ENCODE measurements around the gene RAP1GDS1. TPM values are rescaled to one million over a fixed set of nuclear protein-coding genes. Genes with fewer than 3 reads are reported as not detected.
A peak's percentile ranks its signal among the peaks of the same experiment; 100 is the strongest.
"Not testable (repeated sequence)": the region's sequence is repeated elsewhere in the genome, so short reads cannot be mapped to it uniquely, and the experiment has no call there.

Gene RAP1GDS1
- total RNA-seq, 1 donor = 44.4 TPM

GRCh38 chr4:98466868-98467599 is 205.8 kb downstream of the RAP1GDS1 start:
- no peaks in the 10 kb centered on the region for H3K27me3 ChIP-seq (ENCODE audit: insufficient read depth, low read length)
- no peaks in the 10 kb centered on the region for H3K9me3 ChIP-seq (ENCODE audit: low read depth, low read length)
- peaks cover 18% of the 10 kb centered on the region for H3K4me1 ChIP-seq (ENCODE audit: insufficient read depth, low read length)
- no peak overlapping the region for H3K4me3 ChIP-seq (ENCODE audit: low read length)

GRCh38 chr4:98467627-98468072 is 206.5 kb downstream of the RAP1GDS1 start:
- no peaks in the 10 kb centered on the region for H3K27me3 ChIP-seq (ENCODE audit: insufficient read depth, low read length)
- H3K9me3 ChIP-seq (ENCODE audit: low read depth, low read length) = no peaks in the 10 kb centered on the region
- peak overlapping the region; percentile 7 for H3K4me3 ChIP-seq (ENCODE audit: low read length)
- peaks cover 18% of the 10 kb centered on the region for H3K4me1 ChIP-seq (ENCODE audit: insufficient read depth, low read length)

GRCh38 chr4:98468709-98469108 is 207.5 kb downstream of the RAP1GDS1 start:
- Histone ChIP-seq H3K4me3 (ENCODE audit: low read length) (no peak overlapping the region), H3K27me3 (ENCODE audit: insufficient read depth, low read length) (no peaks in the 10 kb centered on the region), H3K4me1 (ENCODE audit: insufficient read depth, low read length) (peaks cover 18% of the 10 kb centered on the region), H3K9me3 (ENCODE audit: low read depth, low read length) (no peaks in the 10 kb centered on the region)

GRCh38 chr4:98469771-98470170 is 208.6 kb downstream of the RAP1GDS1 start:
- Histone ChIP-seq H3K9me3 (ENCODE audit: low read depth, low read length) (no peaks in the 10 kb centered on the region), H3K4me1 (ENCODE audit: insufficient read depth, low read length) (peaks cover 18% of the 10 kb centered on the region), H3K4me3 (ENCODE audit: low read length) (no peak overlapping the region)

DNA sequence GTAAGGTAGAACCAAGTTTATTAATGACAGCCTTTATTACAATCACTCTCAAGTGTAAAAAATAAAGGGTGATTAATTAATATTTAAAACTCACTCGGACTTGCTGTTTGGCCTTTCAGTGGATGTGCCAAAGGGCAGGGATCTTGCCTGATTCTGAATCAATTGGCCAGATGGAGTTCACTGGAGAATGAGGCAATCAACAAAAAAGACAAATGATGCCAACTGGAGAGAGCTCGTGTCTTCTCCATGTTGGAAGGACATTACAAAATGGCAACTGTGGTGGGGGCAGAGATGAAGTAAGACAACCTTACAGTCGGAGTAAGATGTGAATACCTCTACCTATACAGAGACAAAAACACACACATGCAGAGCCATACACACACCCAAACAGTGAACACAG is 209.2 kb downstream of the RAP1GDS1 start:
- H3K4me1 ChIP-seq (ENCODE audit: insufficient read depth, low read length) = peaks cover 18% of the 10 kb centered on the region
- no peaks in the 10 kb centered on the region for H3K27me3 ChIP-seq (ENCODE audit: insufficient read depth, low read length)
- no peaks in the 10 kb centered on the region for H3K9me3 ChIP-seq (ENCODE audit: low read depth, low read length)

More at GRCh38 chr4:98469771-98470170, 208.6 kb downstream of the RAP1GDS1 start:
- no peaks in the 10 kb centered on the region for H3K27me3 ChIP-seq (ENCODE audit: insufficient read depth, low read length)

DNA sequence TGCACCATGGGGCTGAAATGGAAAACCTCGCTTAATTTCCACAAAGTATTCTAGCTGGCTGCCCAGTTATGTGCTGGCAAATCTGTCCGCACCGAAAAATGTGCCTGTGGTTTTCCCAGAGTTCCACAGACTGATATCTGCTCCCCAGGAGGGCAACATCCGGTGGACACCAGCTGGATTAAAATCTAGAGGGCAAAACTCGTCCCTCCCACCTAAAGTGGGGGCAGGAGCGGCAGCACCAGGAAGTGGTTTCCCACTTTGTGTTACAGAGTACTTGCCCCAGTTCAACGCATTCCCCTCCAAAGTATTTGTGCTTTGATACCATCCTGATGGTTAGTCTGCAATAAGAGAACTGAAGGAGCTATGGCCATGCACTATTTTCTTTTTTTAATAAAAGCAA is 209.6 kb downstream of the RAP1GDS1 start:
- Histone ChIP-seq H3K4me3 (ENCODE audit: low read length) (no peak overlapping the region), H3K27me3 (ENCODE audit: insufficient read depth, low read length) (no peaks in the 10 kb centered on the region), H3K9me3 (ENCODE audit: low read depth, low read length) (no peaks in the 10 kb centered on the region), H3K4me1 (ENCODE audit: insufficient read depth, low read length) (peaks cover 18% of the 10 kb centered on the region)

More for the DNA sequence above, 209.2 kb downstream of the RAP1GDS1 start:
- H3K4me3 ChIP-seq (ENCODE audit: low read length) = no peak overlapping the region

- H3K4me3 ChIP-seq (ENCODE audit: low read length) = no peak overlapping the region
- no peaks in the 10 kb centered on the region for H3K9me3 ChIP-seq (ENCODE audit: low read depth, low read length)
- H3K4me1 ChIP-seq (ENCODE audit: insufficient read depth, low read length) = peaks cover 11% of the 10 kb centered on the region
- H3K27me3 ChIP-seq (ENCODE audit: insufficient read depth, low read length) = no peaks in the 10 kb centered on the region
These were observed 211.9 kb downstream of the RAP1GDS1 start for GRCh38 chr4:98473046-98473445.

DNA sequence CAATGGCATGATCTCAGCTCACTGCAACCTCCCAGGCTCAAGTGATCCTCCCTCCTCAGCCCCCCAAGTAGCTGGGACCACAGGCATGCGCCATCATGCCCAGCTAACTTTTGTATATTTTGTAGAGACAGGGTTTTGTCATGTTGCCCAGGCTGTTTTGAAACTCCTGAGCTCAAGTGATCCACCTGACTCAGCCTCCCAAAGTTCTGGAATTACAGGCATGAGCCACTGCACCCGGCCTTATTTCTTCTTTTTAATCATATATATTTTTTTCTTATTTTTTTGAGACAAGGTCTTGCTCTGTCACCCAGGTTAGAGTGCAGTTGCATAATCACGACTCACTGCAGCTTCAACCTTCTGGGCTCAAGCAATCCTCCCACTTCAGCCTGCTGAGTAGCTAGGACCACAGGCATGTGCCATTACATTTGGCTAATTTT is 213.2 kb downstream of the RAP1GDS1 start:
- peaks cover 9% of the 10 kb centered on the region for H3K4me1 ChIP-seq (ENCODE audit: insufficient read depth, low read length)
- H3K9me3 ChIP-seq (ENCODE audit: low read depth, low read length) = no peaks in the 10 kb centered on the region
- no peaks in the 10 kb centered on the region for H3K27me3 ChIP-seq (ENCODE audit: insufficient read depth, low read length)
- H3K4me3 ChIP-seq (ENCODE audit: low read length) = no peak overlapping the region

GRCh38 chr4:98476891-98477290 is 215.7 kb downstream of the RAP1GDS1 start:
- no peaks in the 10 kb centered on the region for H3K9me3 ChIP-seq (ENCODE audit: low read depth, low read length)
- H3K27me3 ChIP-seq (ENCODE audit: insufficient read depth, low read length) = no peaks in the 10 kb centered on the region
- no peaks in the 10 kb centered on the region for H3K4me1 ChIP-seq (ENCODE audit: insufficient read depth, low read length)
- no peak overlapping the region for H3K4me3 ChIP-seq (ENCODE audit: low read length)

DNA sequence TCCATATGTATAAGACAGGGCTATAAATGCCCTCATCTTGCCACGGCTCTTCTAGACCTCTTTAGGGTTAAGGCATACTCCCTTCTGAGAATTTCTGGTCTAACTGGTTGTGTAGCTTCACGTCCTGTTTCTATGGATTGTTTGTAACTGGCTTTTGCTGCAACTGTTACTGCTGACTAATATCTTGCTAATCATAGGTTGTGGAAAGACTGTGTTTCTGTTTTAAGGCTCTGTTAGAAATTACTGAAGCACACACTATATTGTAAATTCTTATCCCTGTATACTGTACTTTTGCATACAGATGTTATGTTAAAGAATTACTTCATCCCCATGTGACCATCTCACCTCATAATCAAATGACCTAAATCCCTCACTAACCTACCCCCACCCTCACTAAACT is 218.4 kb downstream of the RAP1GDS1 start:
- H3K27me3 ChIP-seq (ENCODE audit: insufficient read depth, low read length); H3K4me1 ChIP-seq (ENCODE audit: insufficient read depth, low read length); H3K9me3 ChIP-seq (ENCODE audit: low read depth, low read length); H3K4me3 ChIP-seq (ENCODE audit: low read length): not testable (repeated sequence)

GRCh38 chr4:98480535-98480934 is 219.4 kb downstream of the RAP1GDS1 start:
- Histone ChIP-seq H3K27me3 (ENCODE audit: insufficient read depth, low read length) (no peaks in the 10 kb centered on the region), H3K4me3 (ENCODE audit: low read length) (no peak overlapping the region), H3K9me3 (ENCODE audit: low read depth, low read length) (no peaks in the 10 kb centered on the region), H3K4me1 (ENCODE audit: insufficient read depth, low read length) (no peaks in the 10 kb centered on the region)

GRCh38 chr4:98481167-98481566 is 220.0 kb downstream of the RAP1GDS1 start:
- Histone ChIP-seq H3K9me3 (ENCODE audit: low read depth, low read length) (no peaks in the 10 kb centered on the region), H3K27me3 (ENCODE audit: insufficient read depth, low read length) (no peaks in the 10 kb centered on the region), H3K4me3 (ENCODE audit: low read length) (no peak overlapping the region), H3K4me1 (ENCODE audit: insufficient read depth, low read length) (no peaks in the 10 kb centered on the region)

GRCh38 chr4:98482503-98482846 is 221.3 kb downstream of the RAP1GDS1 start:
- no peaks in the 10 kb centered on the region for H3K27me3 ChIP-seq (ENCODE audit: insufficient read depth, low read length)
- H3K4me1 ChIP-seq (ENCODE audit: insufficient read depth, low read length) = no peaks in the 10 kb centered on the region
- no peak overlapping the region for H3K4me3 ChIP-seq (ENCODE audit: low read length)
- H3K9me3 ChIP-seq (ENCODE audit: low read depth, low read length) = no peaks in the 10 kb centered on the region

DNA sequence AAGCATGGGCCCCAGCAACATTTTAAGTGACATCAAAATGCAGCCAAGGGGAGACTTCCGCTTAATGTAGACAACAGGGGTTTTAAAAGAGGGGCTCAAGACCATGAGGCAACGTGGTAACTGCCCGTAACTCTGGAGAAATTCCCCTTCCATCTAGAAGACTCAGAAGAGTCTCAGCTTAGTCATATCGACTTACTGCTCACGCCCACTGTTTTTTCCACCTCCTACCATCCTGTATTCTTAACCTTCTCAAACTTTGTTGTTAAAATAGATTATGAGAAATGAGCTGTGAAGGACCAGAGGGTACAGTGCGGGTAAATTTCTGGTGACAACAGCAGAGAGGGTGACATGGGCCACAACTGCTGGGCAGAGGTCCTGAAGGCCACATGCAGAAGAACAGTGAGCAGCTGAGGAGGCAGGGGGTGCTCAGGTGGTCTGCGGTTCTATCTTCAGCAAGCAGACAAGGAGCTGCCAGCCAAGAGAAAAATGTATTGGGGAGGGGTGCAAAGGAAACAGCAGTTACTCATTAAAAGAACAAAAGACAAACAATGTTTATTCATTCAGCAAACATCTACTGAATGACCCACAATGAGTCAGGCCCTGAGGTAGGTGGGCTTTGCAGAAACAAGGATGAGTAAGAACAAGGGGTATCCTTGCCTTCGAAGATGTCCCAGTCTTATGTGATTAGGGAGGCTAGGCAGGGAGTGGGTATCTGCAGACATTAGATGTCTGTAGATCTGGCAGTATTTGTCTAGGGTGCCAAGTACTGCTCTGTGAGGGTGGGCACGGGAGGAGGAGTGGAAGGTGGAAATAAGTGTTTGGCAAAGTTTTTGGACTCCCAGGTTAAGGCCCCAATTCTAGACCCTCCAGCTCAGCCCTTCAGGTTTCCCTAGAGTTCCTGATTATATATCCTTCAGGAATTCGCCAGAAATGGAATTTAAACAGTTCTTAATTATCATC is 221.9 kb downstream of the RAP1GDS1 start:
- H3K4me1 ChIP-seq (ENCODE audit: insufficient read depth, low read length) = no peaks in the 10 kb centered on the region
- H3K27me3 ChIP-seq (ENCODE audit: insufficient read depth, low read length) = no peaks in the 10 kb centered on the region
- H3K4me3 ChIP-seq (ENCODE audit: low read length) = no peak overlapping the region
- no peaks in the 10 kb centered on the region for H3K9me3 ChIP-seq (ENCODE audit: low read depth, low read length)

DNA sequence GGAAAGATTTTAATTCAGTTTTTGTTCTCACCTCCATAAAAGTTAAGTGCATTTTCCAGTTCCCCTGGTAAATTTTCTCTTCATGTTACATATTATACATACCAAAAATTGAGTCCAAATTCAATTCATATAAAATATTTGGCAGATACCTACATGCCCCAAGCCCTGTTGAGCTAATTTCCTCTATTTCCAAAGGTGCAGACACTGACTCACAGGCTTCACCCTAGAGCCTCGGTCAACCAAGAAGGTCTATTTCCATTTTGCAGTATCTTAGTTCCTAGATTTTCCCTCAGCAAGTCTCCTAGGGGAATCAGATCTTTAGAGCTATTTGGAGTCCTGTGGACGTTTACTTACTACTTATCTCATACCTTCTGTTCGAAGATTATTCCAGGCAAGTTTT is 222.8 kb downstream of the RAP1GDS1 start:
- no peaks in the 10 kb centered on the region for H3K9me3 ChIP-seq (ENCODE audit: low read depth, low read length)

More for the DNA sequence above, 222.8 kb downstream of the RAP1GDS1 start:
- H3K4me3 ChIP-seq (ENCODE audit: low read length) = no peak overlapping the region
- no peaks in the 10 kb centered on the region for H3K27me3 ChIP-seq (ENCODE audit: insufficient read depth, low read length)
- no peaks in the 10 kb centered on the region for H3K4me1 ChIP-seq (ENCODE audit: insufficient read depth, low read length)

All from mononuclear cell (primary cell).